Mesenchymal stem cell (in vitro differentiated cells and primary cell): Measurements from ENCODE around the gene SCRN2. TPM values are rescaled to one million over a fixed set of nuclear protein-coding genes. Genes with fewer than 3 reads are reported as not detected.

Source experiments
- DNase-seq: peaks from one replicate; pipeline ENCODE4 v3.0.0-alpha.2; 2013
- H2AFZ ChIP-seq: one replicate; pipeline ENCODE4 v1.6.1; 2013; ENCODE audit warnings: low read depth, mild to moderate bottlenecking, control low read depth, inconsistent platforms, low read length, moderate library complexity
- H2AK5ac ChIP-seq: 2 replicates; pipeline ENCODE4 v1.6.1; 2013; ENCODE audit warnings: low read length, moderate library complexity, mild to moderate bottlenecking, inconsistent platforms; ENCODE audit not compliant: severe bottlenecking
- H2BK120ac ChIP-seq: one replicate; pipeline ENCODE4 v1.6.1; 2013; ENCODE audit warnings: low read depth, mild to moderate bottlenecking, inconsistent platforms, low read length, moderate library complexity
- H2BK12ac ChIP-seq, 2 experiments: one replicate each; pipeline ENCODE4 v1.6.1; 2013; ENCODE audit warnings: inconsistent platforms in 2 of 2, low read length in 2 of 2, mild to moderate bottlenecking in 2 of 2, moderate library complexity in 2 of 2, control low read depth in 1 of 2
- H2BK15ac ChIP-seq: one replicate; pipeline ENCODE4 v1.6.1; 2013; ENCODE audit warnings: mild to moderate bottlenecking, low read depth, inconsistent platforms; ENCODE audit not compliant: poor library complexity, severe bottlenecking
- H2BK5ac ChIP-seq: 2 replicates; pipeline ENCODE4 v1.6.1; 2013; ENCODE audit warnings: low read depth, mild to moderate bottlenecking, low read length, control low read depth, inconsistent platforms; ENCODE audit not compliant: poor library complexity, severe bottlenecking
- H3K14ac ChIP-seq, 2 experiments: one replicate each; pipeline ENCODE4 v1.6.1; 2013; ENCODE audit warnings: inconsistent platforms in 2 of 2, low read length in 2 of 2, control low read depth in 1 of 2, mild to moderate bottlenecking in 1 of 2, moderate library complexity in 1 of 2
- H3K18ac ChIP-seq, 2 experiments: one replicate each; pipeline ENCODE4 v1.6.1; 2013; ENCODE audit warnings: inconsistent platforms in 2 of 2, low read length in 2 of 2, control low read depth in 1 of 2, low read depth in 1 of 2, mild to moderate bottlenecking in 1 of 2
- H3K23ac ChIP-seq, 2 experiments: one replicate each; pipeline ENCODE4 v1.6.1; 2013; ENCODE audit warnings: inconsistent platforms in 2 of 2, low read length in 2 of 2, mild to moderate bottlenecking in 2 of 2, moderate library complexity in 2 of 2, control low read depth in 1 of 2
- H3K27ac ChIP-seq: 2 replicates; pipeline ENCODE4 v1.5.1; 2013; ENCODE audit warnings: mild to moderate bottlenecking, moderate library complexity, low read length, control low read depth, inconsistent platforms; ENCODE audit not compliant: poor library complexity, severe bottlenecking
- H3K27me3 ChIP-seq, 2 experiments: 2 replicates each; pipeline versions ENCODE4 v1.6.1 to v1.7.0; 2013; ENCODE audit warnings: low read length in 2 of 2, mild to moderate bottlenecking in 2 of 2, moderate library complexity in 2 of 2, control low read depth in 1 of 2, inconsistent platforms in 1 of 2; ENCODE audit not compliant: control insufficient read depth in 1 of 2, insufficient read depth in 1 of 2
- H3K36me3 ChIP-seq, 2 experiments: 2 replicates each; pipeline versions ENCODE4 v1.6.1 to v1.7.0; 2013; ENCODE audit warnings: low read length in 2 of 2, control low read depth in 1 of 2, inconsistent platforms in 1 of 2, low read depth in 1 of 2, mild to moderate bottlenecking in 1 of 2; ENCODE audit not compliant: insufficient read depth in 2 of 2, control insufficient read depth in 1 of 2
- H3K4ac ChIP-seq, 2 experiments: one replicate each; pipeline ENCODE4 v1.6.1; 2013; ENCODE audit warnings: inconsistent platforms in 2 of 2, low read length in 2 of 2, mild to moderate bottlenecking in 2 of 2, moderate library complexity in 2 of 2, control low read depth in 1 of 2, low read depth in 1 of 2
- H3K4me1 ChIP-seq: 2 replicates; pipeline ENCODE4 v1.6.1; 2013; ENCODE audit warnings: low read depth, low read length, control low read depth; ENCODE audit not compliant: control insufficient read depth, insufficient read depth
- H3K4me2 ChIP-seq: 2 replicates; pipeline ENCODE4 v1.6.1; 2013; ENCODE audit warnings: low read length, mild to moderate bottlenecking, inconsistent platforms; ENCODE audit not compliant: poor library complexity, severe bottlenecking
- H3K4me3 ChIP-seq, 2 experiments: 2 replicates each; pipeline versions ENCODE4 v1.5.1 to v1.7.0; 2013; ENCODE audit warnings: low read length in 2 of 2, mild to moderate bottlenecking in 2 of 2, control low read depth in 1 of 2, low read depth in 1 of 2; ENCODE audit not compliant: insufficient read depth in 1 of 2
- H3K79me1 ChIP-seq: replicated peaks from 2 replicates; pipeline ENCODE4 v1.6.1; 2013; ENCODE audit warnings: mild to moderate bottlenecking, control low read depth, low read length, inconsistent platforms; ENCODE audit not compliant: poor library complexity, severe bottlenecking
- H3K9ac ChIP-seq: 2 replicates; pipeline ENCODE4 v1.7.0; 2013; ENCODE audit warnings: mild to moderate bottlenecking, low read length, moderate library complexity
- H3K9me3 ChIP-seq: 2 replicates; pipeline ENCODE4 v1.7.0; 2013; ENCODE audit warnings: mild to moderate bottlenecking, low read length; ENCODE audit not compliant: control insufficient read depth
- H4K8ac ChIP-seq: one replicate; pipeline ENCODE4 v1.6.1; 2013; ENCODE audit warnings: inconsistent platforms, mild to moderate bottlenecking, low read length, moderate library complexity
- H4K91ac ChIP-seq: one replicate; pipeline ENCODE4 v1.6.1; 2013; ENCODE audit warnings: mild to moderate bottlenecking, low read length, inconsistent platforms
- WGBS: methylation state at CpG from one replicate; pipeline ENCODE4 v1.1.7; 2013; ENCODE audit warnings: mixed read lengths; 5-methylcytosine and 5-hydroxymethylcytosine counted together
- polyA plus RNA-seq, 2 experiments: library from polyadenylated mRNA; stranded (reverse); fragments of 200-250 nt; gene quantifications; one replicate each; pipeline ENCODE4 v1.2.3, GENCODE V29; 2013

SCRN2 gene
- polyA plus RNA-seq (2013, experiment 1 of 2): 20.3 TPM
- 18.3 TPM for polyA plus RNA-seq (2013, experiment 2 of 2)

- Histone ChIP-seq H3K4me1 (peaks cover 30% of the 10 kb centered on the region), H3K79me1 (peaks cover 19% of the 10 kb centered on the region), H2AFZ (peak within 1 kb of the TSS; percentile 72), H3K27ac (no peak within 1 kb of the TSS), H2BK12ac (peak within 1 kb of the TSS in 1 of 2 experiments; percentile 32), H3K23ac (no peak within 1 kb of the TSS), H2AK5ac (peak within 1 kb of the TSS; percentile 70), H3K9ac (peak within 1 kb of the TSS; percentile 89), H4K91ac (peak within 1 kb of the TSS; percentile 41), H2BK120ac (no peak within 1 kb of the TSS), H3K9me3 (no peaks in the 10 kb centered on the region), H3K4ac (peak within 1 kb of the TSS; percentile 4 to 66), H3K18ac (peak within 1 kb of the TSS; percentile 45 to 77), H2BK15ac (peak within 1 kb of the TSS; percentile 12), H3K36me3 (peaks cover 17 to 30% of the 10 kb centered on the region in 2 experiments), H3K14ac (peak within 1 kb of the TSS in 1 of 2 experiments; percentile 71), H2BK5ac (no peak within 1 kb of the TSS), H3K4me2 (peak within 1 kb of the TSS; percentile 71), H3K27me3 (peaks cover 9 to 20% of the 10 kb centered on the region in 2 experiments), H4K8ac (peak within 1 kb of the TSS; percentile 84), H3K4me3 (peak within 1 kb of the TSS; percentile 74 to 96)
- 2% methylated on average over 50 of the region's 55 CpGs for WGBS
- DNase-seq: peak; percentile 79
Observed at GRCh38 chr17:47840742-47841487, at the start of gene SCRN2. SCRN2 (minus strand) TSS chr17:47841273; CDS start chr17:47840843, 430 bp downstream.

- peak; percentile 77 for DNase-seq
- peaks cover 0 to 5% of the 10 kb centered on the region in 2 experiments for H3K36me3 ChIP-seq
- H3K4me2 ChIP-seq: no peak overlapping the region
- no peaks in the 10 kb centered on the region for H3K9me3 ChIP-seq
- no peak overlapping the region for H3K4me3 ChIP-seq
- H3K79me1 ChIP-seq: no peaks in the 10 kb centered on the region
- no peak overlapping the region for H2AFZ ChIP-seq
- 50% methylated on average over 10 of the region's 11 CpGs for WGBS
- H3K9ac ChIP-seq: no peak overlapping the region
- no peak overlapping the region for H3K27ac ChIP-seq
- H3K4ac ChIP-seq: no peak overlapping the region
- no peak overlapping the region for H3K23ac ChIP-seq
- no peak overlapping the region for H2BK15ac ChIP-seq
- H3K27me3 ChIP-seq: peaks cover 0 to 10% of the 10 kb centered on the region in 2 experiments
- no peak overlapping the region for H2BK120ac ChIP-seq
- H2AK5ac ChIP-seq: no peak overlapping the region
- no peak overlapping the region for H4K91ac ChIP-seq
- H4K8ac ChIP-seq: no peak overlapping the region
- no peaks in the 10 kb centered on the region for H3K4me1 ChIP-seq
- H2BK12ac ChIP-seq: no peak overlapping the region
- H3K18ac ChIP-seq: no peak overlapping the region
- no peak overlapping the region for H2BK5ac ChIP-seq
- H3K14ac ChIP-seq: no peak overlapping the region
Observed at GRCh38 chr17:47889734-47890529, 48.9 kb upstream of the SCRN2 start.

GRCh38 chr17:47888293-47888692, 47.2 kb upstream of the SCRN2 start:
- Histone ChIP-seq H3K23ac (no peak overlapping the region), H3K27me3 (peaks cover 0 to 26% of the 10 kb centered on the region in 2 experiments), H3K4me3 (no peak overlapping the region), H2AFZ (no peak overlapping the region), H2BK15ac (no peak overlapping the region), H3K9me3 (no peaks in the 10 kb centered on the region), H2AK5ac (no peak overlapping the region), H2BK12ac (no peak overlapping the region), H2BK120ac (no peak overlapping the region), H3K4me1 (no peaks in the 10 kb centered on the region), H3K9ac (no peak overlapping the region), H3K79me1 (no peaks in the 10 kb centered on the region), H3K4ac (no peak overlapping the region), H3K14ac (no peak overlapping the region), H4K91ac (no peak overlapping the region), H3K36me3 (no peaks in the 10 kb centered on the region), H3K4me2 (no peak overlapping the region), H4K8ac (no peak overlapping the region), H3K18ac (no peak overlapping the region), H2BK5ac (no peak overlapping the region), H3K27ac (no peak overlapping the region)
- no peak for DNase-seq
- 74% methylated on average over 4 of the region's 6 CpGs for WGBS
